CD14-positive monocyte (primary cell): ENCODE measurements around the gene UBASH3B. TPM values are rescaled to one million over a fixed set of nuclear protein-coding genes. Genes with fewer than 3 reads are reported as not detected.
A peak's percentile ranks its signal among the peaks of the same experiment; 100 is the strongest.

ENCODE experiments used
- DNase-seq, 3 donors: peaks; one replicate each; pipeline ENCODE4 v3.0.0-alpha.2; 2011 to 2022
- H2AFZ ChIP-seq: 2 replicates; pipeline ENCODE4 v1.6.0; 2012; ENCODE audit warnings: mild to moderate bottlenecking, low read depth, low read length, inconsistent platforms; ENCODE audit not compliant: insufficient read depth, poor library complexity, severe bottlenecking
- H3K27ac ChIP-seq, 2 donors: 1 replicate in 1 of 2; 2 replicates in 1 of 2; pipeline ENCODE4 v1.5.1; 2012 to 2013; ENCODE audit warnings: low read length in 2 of 2, control low read depth in 1 of 2, inconsistent platforms in 1 of 2, low read depth in 1 of 2, mild to moderate bottlenecking in 1 of 2
- H3K27me3 ChIP-seq, 2 donors: one replicate each; pipeline versions ENCODE4 v1.6.0 to v1.6.1; 2011 to 2013; ENCODE audit warnings: low read length in 2 of 2; ENCODE audit not compliant: control insufficient read depth in 2 of 2, insufficient read depth in 2 of 2
- H3K36me3 ChIP-seq, 2 donors: replicated peaks in 1 of 2; 1 replicate in 1 of 2; 2 replicates in 1 of 2; pipeline versions ENCODE4 v1.5.1 to v1.6.1; 2012 to 2013; ENCODE audit warnings: low read length in 2 of 2, control low read depth in 1 of 2, inconsistent platforms in 1 of 2, mild to moderate bottlenecking in 1 of 2; ENCODE audit not compliant: insufficient read depth in 2 of 2, control insufficient read depth in 1 of 2
- H3K4me1 ChIP-seq, 2 donors: 1 replicate in 1 of 2; 2 replicates in 1 of 2; pipeline versions ENCODE4 v1.5.1 to v1.6.1; 2012 to 2013; ENCODE audit warnings: low read length in 2 of 2, control low read depth in 1 of 2, inconsistent platforms in 1 of 2, mild to moderate bottlenecking in 1 of 2, moderate library complexity in 1 of 2; ENCODE audit not compliant: insufficient read depth in 2 of 2, control insufficient read depth in 1 of 2
- H3K4me2 ChIP-seq: replicated peaks from 2 replicates; pipeline ENCODE3; 2012; ENCODE audit warnings: low read length, moderate library complexity, mild to moderate bottlenecking; ENCODE audit not compliant: poor library complexity, severe bottlenecking; ENCODE audit errors: extremely low read depth
- H3K4me3 ChIP-seq, 3 experiments: fragments of 200-600 bp in 1 of 3; sonication (generic) in 1 of 3; replicated peaks in 1 of 3; 1 replicate in 2 of 3; 2 replicates in 1 of 3; pipeline ENCODE4 v1.5.1; 2011 to 2013; ENCODE audit warnings: low read length in 3 of 3, mild to moderate bottlenecking in 3 of 3, control low read depth in 2 of 3, low read depth in 2 of 3, inconsistent platforms in 1 of 3, moderate library complexity in 1 of 3
- H3K79me2 ChIP-seq: 2 replicates; pipeline ENCODE4 v1.6.0; 2012; ENCODE audit warnings: mild to moderate bottlenecking, control low read depth, inconsistent platforms, low read length, moderate library complexity; ENCODE audit not compliant: insufficient read depth
- H3K9ac ChIP-seq: 2 replicates; pipeline ENCODE4 v1.6.0; 2017; ENCODE audit warnings: low read length, mild to moderate bottlenecking; ENCODE audit not compliant: insufficient read depth, poor library complexity, severe bottlenecking
- H3K9me3 ChIP-seq, 2 donors: replicated peaks in 1 of 2; 1 replicate in 1 of 2; 2 replicates in 1 of 2; pipeline versions ENCODE4 v1.5.1 to v1.6.1; 2012 to 2013; ENCODE audit warnings: low read length in 2 of 2, control low read depth in 1 of 2; ENCODE audit not compliant: control insufficient read depth in 1 of 2, insufficient read depth in 1 of 2
- H4K20me1 ChIP-seq: 2 replicates; pipeline ENCODE4 v1.6.0; 2012; ENCODE audit warnings: mild to moderate bottlenecking, low read length, control low read depth, moderate library complexity; ENCODE audit not compliant: insufficient read depth
- H3K27ac Mint-ChIP-seq, 7 donors: one replicate each; pipeline ENCODE4 v1.8.0; 2020; ENCODE audit warnings: mild to moderate bottlenecking in 7 of 7, mixed read lengths in 7 of 7, moderate library complexity in 6 of 7, inconsistent platforms in 2 of 7
- H3K27me3 Mint-ChIP-seq, 3 donors: one replicate each; pipeline ENCODE4 v1.8.0; 2021 to 2022; ENCODE audit warnings: low read depth in 3 of 3, mild to moderate bottlenecking in 3 of 3, mixed read lengths in 3 of 3, moderate library complexity in 3 of 3, inconsistent platforms in 1 of 3
- H3K36me3 Mint-ChIP-seq, 2 donors: one replicate each; pipeline ENCODE4 v1.8.0; 2020; ENCODE audit warnings: mixed read lengths in 2 of 2, inconsistent platforms in 1 of 2, mild to moderate bottlenecking in 1 of 2
- H3K4me1 Mint-ChIP-seq: one replicate; pipeline ENCODE4 v1.8.0; 2020; ENCODE audit warnings: mild to moderate bottlenecking, mixed read lengths
- H3K4me3 Mint-ChIP-seq, 2 donors: one replicate each; pipeline ENCODE4 v1.8.0; 2020; ENCODE audit warnings: mild to moderate bottlenecking in 2 of 2, mixed read lengths in 2 of 2, moderate library complexity in 1 of 2
- H3K9me3 Mint-ChIP-seq, 7 donors: one replicate each; pipeline ENCODE4 v1.8.0; 2020 to 2022; ENCODE audit warnings: mixed read lengths in 7 of 7, mild to moderate bottlenecking in 6 of 7, moderate library complexity in 6 of 7, inconsistent platforms in 2 of 7
- WGBS: methylation state at CpG from one replicate; pipeline ENCODE4 v1.1.5; 2013; ENCODE audit warnings: missing lambda C conversion rate; ENCODE audit not compliant: insufficient coverage; 5-methylcytosine and 5-hydroxymethylcytosine counted together
- intact Hi-C, 2 donors: fragments of 100-400 bp; cut with micrococcal nuclease; formaldehyde crosslinking; loops; one replicate each; pipeline versions ENCODE4 v1.15.0 to v1.15.1; 2023
- polyA plus RNA-seq, 3 donors: library from polyadenylated mRNA; depleted of rRNA in 1 of 3; unstranded in 2 of 3; stranded (reverse) in 1 of 3; fragments of 300-500 nt in 2 of 3; fragments of >200 nt in 1 of 3; fragmentation: Illumina TruSeq in 2 of 3; gene quantifications; 1 replicate in 2 of 3; 2 replicates in 1 of 3; pipeline ENCODE4 v1.2.3, GENCODE V29; 2012 to 2021
- TF ChIP-seq, protein P1 (sequence below): fragments of 200-600 bp; IDR thresholded peaks from one replicate; pipeline ENCODE4 v1.8.0; 2022; ENCODE audit warnings: antibody characterized with exemption, mild to moderate bottlenecking

Gene UBASH3B
- polyA plus RNA-seq, 3 donors, result 3.3 to 13.5 (median 7.1) TPM

GRCh38 chr11:122711831-122712381, 56.4 kb downstream of the UBASH3B start:
- H3K27ac ChIP-seq, result peak overlapping the region; percentile 31 to 40
- Mint-ChIP-seq H3K4me1 (peaks cover 78% of the 10 kb centered on the region), H3K9me3 (peaks cover 0 to 13% (median 5%) of the 10 kb centered on the region in 7 donors), H3K4me3 (peak overlapping the region in 1 of 2 donors; percentile 35), H3K27ac (peak overlapping the region; percentile 8 to 93 (median 63)), H3K27me3 (peaks cover 0 to 2% (median 0%) of the 10 kb centered on the region in 3 donors), H3K36me3 (peaks cover 6 to 9% of the 10 kb centered on the region in 2 donors)
- peak in 2 of 3 donors; percentile 33 to 43 for DNase-seq
- H3K9me3 ChIP-seq, result peaks cover 0 to 5% of the 10 kb centered on the region in 2 donors
- H3K36me3 ChIP-seq, result no peaks in the 10 kb centered on the region
- 5% methylated on average over 2 of the region's 5 CpGs for WGBS
- H3K9ac ChIP-seq, result no peak overlapping the region
- peaks cover 62 to 82% of the 10 kb centered on the region in 2 donors for H3K4me1 ChIP-seq
- H3K4me2 ChIP-seq, result no peak overlapping the region
- no peak overlapping the region for H2AFZ ChIP-seq
- H3K27me3 ChIP-seq, result no peaks in the 10 kb centered on the region
- no peak overlapping the region for H3K4me3 ChIP-seq
- TF ChIP-seq, protein P1, sequence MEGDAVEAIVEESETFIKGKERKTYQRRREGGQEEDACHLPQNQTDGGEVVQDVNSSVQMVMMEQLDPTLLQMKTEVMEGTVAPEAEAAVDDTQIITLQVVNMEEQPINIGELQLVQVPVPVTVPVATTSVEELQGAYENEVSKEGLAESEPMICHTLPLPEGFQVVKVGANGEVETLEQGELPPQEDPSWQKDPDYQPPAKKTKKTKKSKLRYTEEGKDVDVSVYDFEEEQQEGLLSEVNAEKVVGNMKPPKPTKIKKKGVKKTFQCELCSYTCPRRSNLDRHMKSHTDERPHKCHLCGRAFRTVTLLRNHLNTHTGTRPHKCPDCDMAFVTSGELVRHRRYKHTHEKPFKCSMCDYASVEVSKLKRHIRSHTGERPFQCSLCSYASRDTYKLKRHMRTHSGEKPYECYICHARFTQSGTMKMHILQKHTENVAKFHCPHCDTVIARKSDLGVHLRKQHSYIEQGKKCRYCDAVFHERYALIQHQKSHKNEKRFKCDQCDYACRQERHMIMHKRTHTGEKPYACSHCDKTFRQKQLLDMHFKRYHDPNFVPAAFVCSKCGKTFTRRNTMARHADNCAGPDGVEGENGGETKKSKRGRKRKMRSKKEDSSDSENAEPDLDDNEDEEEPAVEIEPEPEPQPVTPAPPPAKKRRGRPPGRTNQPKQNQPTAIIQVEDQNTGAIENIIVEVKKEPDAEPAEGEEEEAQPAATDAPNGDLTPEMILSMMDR, result peak; percentile 20
- H4K20me1 ChIP-seq, result no peaks in the 10 kb centered on the region
- H3K79me2 ChIP-seq, result peaks cover 56% of the 10 kb centered on the region
- intact Hi-C loops, result loop anchor here in 1 of 2 donors (5.0 kb wide), 1 partner anchor 35 kb away; no protein-coding TSS in a partner anchor

DNA sequence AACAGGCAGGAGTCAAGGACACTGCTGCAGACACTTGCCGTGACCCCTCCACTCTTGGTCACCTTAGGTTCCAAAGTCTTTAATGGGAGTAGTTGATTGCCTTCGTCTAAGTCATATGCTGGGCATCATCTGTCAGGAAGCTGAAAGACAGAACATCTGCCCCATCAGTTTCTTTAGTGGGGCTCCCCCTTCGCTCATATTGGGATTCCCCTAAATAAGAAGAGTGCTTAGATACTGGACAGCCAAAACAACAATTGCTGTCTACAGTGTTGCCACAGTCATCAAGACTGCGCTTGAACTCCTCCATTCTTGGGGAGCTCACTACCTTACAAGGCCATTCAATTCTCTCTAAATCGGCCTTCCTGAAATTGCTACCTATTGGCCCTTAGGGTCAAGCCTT, 58.5 kb downstream of the UBASH3B start:
- Histone ChIP-seq H3K4me3 (no peak overlapping the region), H3K27me3 (no peaks in the 10 kb centered on the region), H3K27ac (peak overlapping the region; percentile 76 to 93), H3K9me3 (peaks cover 0 to 5% of the 10 kb centered on the region in 2 donors), H3K4me2 (no peak overlapping the region), H3K79me2 (peaks cover 54% of the 10 kb centered on the region), H3K4me1 (peaks cover 75 to 90% of the 10 kb centered on the region in 2 donors), H4K20me1 (no peaks in the 10 kb centered on the region), H3K36me3 (no peaks in the 10 kb centered on the region), H2AFZ (no peak overlapping the region), H3K9ac (peak overlapping the region; percentile 45)
- Mint-ChIP-seq H3K4me3 (no peak overlapping the region), H3K9me3 (peaks cover 0 to 13% (median 5%) of the 10 kb centered on the region in 7 donors), H3K4me1 (peaks cover 87% of the 10 kb centered on the region), H3K27ac (peak overlapping the region; percentile 93 to 98 (median 97)), H3K27me3 (peaks cover 0 to 2% (median 0%) of the 10 kb centered on the region in 3 donors), H3K36me3 (peaks cover 6 to 9% of the 10 kb centered on the region in 2 donors)
- intact Hi-C loops, result loop anchor here (2.0 to 5.0 kb wide), 2 partner anchors 33 kb away; no protein-coding TSS in a partner anchor
- peak; percentile 35 to 84 (median 50) for DNase-seq
- TF ChIP-seq, protein P1, result no peak
- WGBS, result 100% methylated on average over 3 of the region's 5 CpGs
